Spleen (tissue), 11 donors: ENCODE measurements around the gene TTLL9. TPM values are rescaled to one million over a fixed set of nuclear protein-coding genes. Genes with fewer than 3 reads are reported as not detected.

ENCODE experiments used
- DNase-seq: peaks from one replicate; pipeline ENCODE4 v3.0.0-alpha.2; 2020
- H3K27ac ChIP-seq, 8 donors: fragments of 200-600 bp; sonication (generic) in 7 of 8; 1 replicate in 4 of 8; 2 replicates in 4 of 8; pipeline versions ENCODE4 v1.5.0 to v1.8.0; 2016 to 2021; ENCODE audit warnings: inconsistent platforms in 4 of 8, mild to moderate bottlenecking in 4 of 8, moderate library complexity in 1 of 8
- H3K27me3 ChIP-seq, 7 donors: fragments of 200-600 bp; sonication (generic) in 6 of 7; replicated peaks in 1 of 7; 1 replicate in 4 of 7; 2 replicates in 3 of 7; pipeline versions ENCODE4 v1.5.0 to v1.8.0; 2016 to 2021; ENCODE audit warnings: inconsistent platforms in 3 of 7, mild to moderate bottlenecking in 1 of 7
- H3K36me3 ChIP-seq, 6 donors: fragments of 200-600 bp; sonication (generic) in 5 of 6; 1 replicate in 4 of 6; 2 replicates in 2 of 6; pipeline versions ENCODE4 v1.5.0 to v1.8.0; 2016 to 2021; ENCODE audit warnings: inconsistent platforms in 2 of 6
- H3K4me1 ChIP-seq, 6 donors: fragments of 200-600 bp; sonication (generic) in 5 of 6; 1 replicate in 3 of 6; 2 replicates in 3 of 6; pipeline versions ENCODE4 v1.5.0 to v1.8.0; 2016 to 2021; ENCODE audit warnings: inconsistent platforms in 3 of 6
- H3K4me3 ChIP-seq, 8 donors: fragments of 200-600 bp; sonication (generic) in 7 of 8; 1 replicate in 4 of 8; 2 replicates in 4 of 8; pipeline versions ENCODE4 v1.5.0 to v1.8.0; 2016 to 2021; ENCODE audit warnings: inconsistent platforms in 4 of 8, mild to moderate bottlenecking in 4 of 8, moderate library complexity in 2 of 8
- H3K9me3 ChIP-seq, 8 donors: fragments of 200-600 bp; sonication (generic) in 7 of 8; 1 replicate in 4 of 8; 2 replicates in 4 of 8; pipeline versions ENCODE4 v1.5.0 to v1.8.0; 2016 to 2021; ENCODE audit warnings: inconsistent platforms in 4 of 8
- POLR2A ChIP-seq, 3 donors: fragments of 450-650 bp; IDR thresholded peaks; one replicate each; pipeline ENCODE4 v1.5.1; 2017; ENCODE audit warnings: antibody characterized with exemption in 3 of 3, mild to moderate bottlenecking in 1 of 3
- POLR2AphosphoS5 ChIP-seq, 3 donors: sonication (generic); formaldehyde crosslinking; IDR thresholded peaks; one replicate each; pipeline ENCODE4 v1.5.1; 2017; ENCODE audit warnings: antibody characterized with exemption in 3 of 3
- WGBS, 5 donors: extraction: QIAGEN DNeasy Blood & Tissue Kit in 3 of 5; methylation state at CpG; one replicate each; pipeline versions ENCODE4 v1.1.5 to v1.1.7; 2013 to 2018; 5-methylcytosine and 5-hydroxymethylcytosine counted together
- intact Hi-C: fragments of 100-400 bp; cut with DNase I; formaldehyde crosslinking; loops from one replicate; pipeline ENCODE4 v1.15.0; 2023; ENCODE audit warnings: low total_unique reads
- polyA plus RNA-seq, 3 donors: library from polyadenylated mRNA; stranded (reverse); fragments of 200-250 nt; gene quantifications; one replicate each; pipeline ENCODE4 v1.2.1, GENCODE V29; 2013
- total RNA-seq, 7 donors: library from RNA; depleted of rRNA in 3 of 7; stranded (reverse); fragments of >200 nt in 3 of 7; fragmentation: NEBNext Ultra II Directional in 4 of 7; extraction: Animal tissue kit (Norgen Biotek cat#: 25700) in 4 of 7; gene quantifications; one replicate each; pipeline versions ENCODE4 v1.1.0 to v1.2.1, GENCODE V29; 2016 to 2021
- TF ChIP-seq, protein P1 (sequence below), 11 experiments: fragments of 200-600 bp in 7 of 11; fragments of 450-650 bp in 4 of 11; sonication (generic) in 4 of 11; IDR thresholded peaks in 8 of 11; conservative IDR thresholded peaks in 3 of 11; 1 replicate in 7 of 11; 2 replicates in 4 of 11; pipeline versions ENCODE4 v1.4.0 to v1.8.0; 2016 to 2021; ENCODE audit warnings: antibody characterized with exemption in 11 of 11, inconsistent platforms in 4 of 11, mild to moderate bottlenecking in 1 of 11
- donor health status: healthy with polysubstance abuse.
- donor health status: DM: no; HTN: no; CAD: no; lungs with moderate emphysema.
- donor health status: DM: no; HTN: no; CAD: no.
- donor health status: Bipolar disorder and iron deficiency.
- donor health status: healthy.
- donor health status: DM: no; HTN: no; CAD: no.
- donor health status: DM: yes; HTN: yes; CAD: no.

The TTLL9 gene
- total and polyA plus RNA-seq, 10 donors: 0.22 to 0.79 (median 0.33) TPM

DNA sequence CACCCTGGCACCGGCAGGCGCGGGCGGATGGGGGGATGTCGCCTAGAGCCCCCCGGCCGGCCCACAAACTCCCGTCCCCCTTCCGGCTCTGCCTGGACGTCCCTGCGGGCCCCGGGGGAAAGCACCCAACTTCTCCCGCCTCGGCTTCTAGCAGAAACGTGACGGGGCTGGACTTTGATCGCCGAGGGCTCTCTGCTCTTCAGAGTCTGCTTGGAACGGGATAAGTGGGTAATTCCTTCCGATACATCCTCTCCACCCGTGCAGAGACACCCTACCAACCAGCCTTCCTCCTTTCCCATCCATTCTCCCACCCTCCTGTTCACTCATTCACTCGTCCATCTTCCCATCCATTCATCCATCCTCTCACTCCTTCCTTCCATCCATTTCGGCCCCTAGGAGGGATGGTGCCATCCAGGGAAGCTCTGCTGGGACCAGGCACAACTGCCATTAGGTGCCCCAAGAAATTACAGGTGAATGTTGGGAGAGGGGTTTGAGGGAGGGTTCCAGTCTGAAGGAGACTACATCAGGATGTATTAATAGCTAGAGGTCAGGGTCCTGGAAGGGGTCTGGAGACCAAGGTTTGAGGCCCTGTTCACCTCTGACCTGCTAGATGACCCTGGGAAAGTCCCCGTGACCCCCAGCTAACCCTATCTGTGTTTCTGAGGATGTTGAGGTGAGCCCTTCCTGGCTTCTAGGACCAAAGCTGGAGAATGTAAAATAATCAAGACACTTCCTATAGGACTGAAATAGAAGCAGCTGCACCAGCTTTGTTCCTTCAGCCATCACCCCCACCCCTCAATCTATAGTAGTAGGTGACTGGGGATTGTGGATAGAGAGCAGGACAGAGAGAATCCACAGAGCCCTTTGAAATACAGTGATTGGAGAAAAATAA, 538 bp downstream of the TTLL9 start:
- H3K27ac ChIP-seq: peak overlapping the region in 5 of 8 donors; percentile 39 to 65 (median 52)
- H3K9me3 ChIP-seq: no peaks in the 10 kb centered on the region
- no peaks in the 10 kb centered on the region for H3K36me3 ChIP-seq
- TF ChIP-seq, protein P1, sequence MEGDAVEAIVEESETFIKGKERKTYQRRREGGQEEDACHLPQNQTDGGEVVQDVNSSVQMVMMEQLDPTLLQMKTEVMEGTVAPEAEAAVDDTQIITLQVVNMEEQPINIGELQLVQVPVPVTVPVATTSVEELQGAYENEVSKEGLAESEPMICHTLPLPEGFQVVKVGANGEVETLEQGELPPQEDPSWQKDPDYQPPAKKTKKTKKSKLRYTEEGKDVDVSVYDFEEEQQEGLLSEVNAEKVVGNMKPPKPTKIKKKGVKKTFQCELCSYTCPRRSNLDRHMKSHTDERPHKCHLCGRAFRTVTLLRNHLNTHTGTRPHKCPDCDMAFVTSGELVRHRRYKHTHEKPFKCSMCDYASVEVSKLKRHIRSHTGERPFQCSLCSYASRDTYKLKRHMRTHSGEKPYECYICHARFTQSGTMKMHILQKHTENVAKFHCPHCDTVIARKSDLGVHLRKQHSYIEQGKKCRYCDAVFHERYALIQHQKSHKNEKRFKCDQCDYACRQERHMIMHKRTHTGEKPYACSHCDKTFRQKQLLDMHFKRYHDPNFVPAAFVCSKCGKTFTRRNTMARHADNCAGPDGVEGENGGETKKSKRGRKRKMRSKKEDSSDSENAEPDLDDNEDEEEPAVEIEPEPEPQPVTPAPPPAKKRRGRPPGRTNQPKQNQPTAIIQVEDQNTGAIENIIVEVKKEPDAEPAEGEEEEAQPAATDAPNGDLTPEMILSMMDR (IDR thresholded peaks at IDR 0.05 in 8 of 11, conservative IDR thresholded peaks at IDR 0.05 in 3 of 11): no peak
- TF ChIP-seq POLR2A (IDR thresholded peaks at IDR 0.05) (no peak), POLR2AphosphoS5 (IDR thresholded peaks at IDR 0.05) (peak in 1 of 3 donors; percentile 7)
- H3K4me3 ChIP-seq: peak overlapping the region; percentile 36 to 83 (median 56)
- peaks cover 5 to 29% (median 24%) of the 10 kb centered on the region in 6 donors for H3K4me1 ChIP-seq
- H3K27me3 ChIP-seq: peaks cover 0 to 38% (median 18%) of the 10 kb centered on the region in 7 donors
- DNase-seq: no peak
- intact Hi-C loops: no loop called here
- 8 to 14% (median 10%) methylated on average over 13 to 24 of the region's 24 CpGs for WGBS, 5 donors

GRCh38 chr20:31871618-31871954, 1.2 kb downstream of the TTLL9 start:
- Histone ChIP-seq H3K4me3 (no peak overlapping the region), H3K9me3 (no peaks in the 10 kb centered on the region), H3K27ac (no peak overlapping the region), H3K36me3 (no peaks in the 10 kb centered on the region), H3K4me1 (peaks cover 5 to 29% (median 24%) of the 10 kb centered on the region in 6 donors), H3K27me3 (peaks cover 0 to 38% (median 18%) of the 10 kb centered on the region in 7 donors)
- TF ChIP-seq, protein P1 (IDR thresholded peaks at IDR 0.05 in 8 of 11, conservative IDR thresholded peaks at IDR 0.05 in 3 of 11): no peak
- TF ChIP-seq POLR2A (IDR thresholded peaks at IDR 0.05) (no peak), POLR2AphosphoS5 (IDR thresholded peaks at IDR 0.05) (no peak)
- DNase-seq: no peak
- WGBS, 5 donors: 92 to 100% (median 97%) methylated on average over 1 of the region's 1 CpG
- intact Hi-C loops: no loop called here

DNA sequence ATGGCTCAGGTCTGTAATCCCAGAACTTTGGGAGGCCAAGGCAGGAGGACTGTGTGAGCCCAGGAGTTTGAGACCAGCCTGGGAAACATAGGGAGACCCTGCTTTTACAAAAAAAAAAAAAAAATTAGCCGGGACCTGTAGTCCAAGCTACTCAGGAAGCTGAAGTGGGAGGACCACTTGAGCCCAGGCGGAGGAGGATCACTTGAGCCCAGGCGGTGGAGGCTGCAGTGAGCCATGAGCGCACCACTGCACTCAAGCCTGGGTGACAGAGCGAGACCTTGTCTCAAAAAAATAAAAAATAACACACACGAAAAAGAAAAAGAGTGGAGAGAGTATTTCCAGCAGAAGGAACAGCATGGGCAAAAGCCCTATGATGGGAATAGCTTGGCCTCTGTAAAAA, 2.0 kb downstream of the TTLL9 start:
- no peaks in the 10 kb centered on the region for H3K9me3 ChIP-seq
- TF ChIP-seq, protein P1 (IDR thresholded peaks at IDR 0.05 in 8 of 11, conservative IDR thresholded peaks at IDR 0.05 in 3 of 11): no peak
- TF ChIP-seq POLR2AphosphoS5 (IDR thresholded peaks at IDR 0.05) (no peak), POLR2A (IDR thresholded peaks at IDR 0.05) (no peak)
- DNase-seq: no peak
- H3K36me3 ChIP-seq: no peaks in the 10 kb centered on the region
- no peak overlapping the region for H3K4me3 ChIP-seq
- 78 to 82% (median 80%) methylated on average over 6 of the region's 6 CpGs for WGBS, 5 donors
- peaks cover 0 to 38% (median 18%) of the 10 kb centered on the region in 7 donors for H3K27me3 ChIP-seq
- intact Hi-C loops: no loop called here
- H3K27ac ChIP-seq: no peak overlapping the region
- H3K4me1 ChIP-seq: peaks cover 5 to 29% (median 24%) of the 10 kb centered on the region in 6 donors

DNA sequence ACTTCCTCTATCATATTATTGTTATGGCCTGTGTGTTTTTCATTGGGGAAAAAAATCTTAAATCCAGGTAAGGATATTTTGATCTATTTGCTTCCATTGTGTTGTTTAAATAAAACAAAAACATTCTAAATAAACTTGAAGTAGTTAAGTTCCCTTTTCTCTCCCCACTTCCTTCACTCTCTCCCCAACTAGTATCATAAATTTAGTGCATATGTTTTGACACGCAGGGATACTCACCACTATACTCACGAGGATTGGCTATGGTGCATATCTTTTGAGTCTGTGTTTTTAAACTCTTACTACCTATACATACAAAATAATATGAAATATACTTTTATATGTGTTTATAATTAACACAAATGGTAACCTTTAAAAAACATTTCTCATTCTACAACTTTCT, 5.2 kb downstream of the TTLL9 start:
- Histone ChIP-seq H3K4me1 (peaks cover 0 to 23% (median 14%) of the 10 kb centered on the region in 6 donors), H3K27ac (no peak overlapping the region), H3K4me3 (no peak overlapping the region), H3K36me3 (no peaks in the 10 kb centered on the region), H3K27me3 (peaks cover 0 to 21% (median 5%) of the 10 kb centered on the region in 7 donors), H3K9me3 (no peaks in the 10 kb centered on the region)
- intact Hi-C loops: no loop called here
- TF ChIP-seq POLR2AphosphoS5 (IDR thresholded peaks at IDR 0.05) (no peak), POLR2A (IDR thresholded peaks at IDR 0.05) (no peak)
- TF ChIP-seq, protein P1 (IDR thresholded peaks at IDR 0.05 in 8 of 11, conservative IDR thresholded peaks at IDR 0.05 in 3 of 11): no peak
- 21 to 37% (median 29%) methylated on average over 2 of the region's 2 CpGs for WGBS, 5 donors
- DNase-seq: no peak
